Endothelial cell of umbilical vein (primary cell): ENCODE measurements around the gene CSAG3. TPM values are rescaled to one million over a fixed set of nuclear protein-coding genes. Genes with fewer than 3 reads are reported as not detected.
"Not testable (repeated sequence)": the region's sequence is repeated elsewhere in the genome, so short reads cannot be mapped to it uniquely, and the experiment has no call there.

ENCODE experiments used
- BruUV-seq: library from RNA; stranded (reverse); fragments of 400-500 nt; replicated peaks from 2 replicates; lab custom pipeline; 2021; lab: Mats Ljungman, UMichigan
- CTCF ChIA-PET: fragments of 300-600, 350-600 bp; sonication (Branson Sonifier 250); formaldehyde crosslinking; loops from one replicate; lab custom pipeline; 2021; ENCODE audit warnings: antibody characterized with exemption, inconsistent platforms; lab: Charles Lee
- POLR2A ChIA-PET: fragments of 300-600, 350-600 bp; sonication (Branson Sonifier 250); formaldehyde crosslinking; loops from one replicate; lab custom pipeline; 2021; ENCODE audit warnings: antibody characterized with exemption, inconsistent platforms; lab: Charles Lee
- DNase-seq: peaks from one replicate; pipeline ENCODE4 v3.0.0-alpha.2; 2011; ENCODE audit warnings: low read depth, low spot score
- FAIRE-seq: peaks from 2 replicates; lab custom pipeline; 2011; peaks lifted over from hg19 to GRCh38; lab: Jason Lieb, UNC
- H2AFZ ChIP-seq: 2 replicates; pipeline ENCODE4 v1.6.0; 2012; ENCODE audit warnings: low read depth, low read length, control low read depth, inconsistent platforms
- H3K27ac ChIP-seq: 2 replicates; pipeline ENCODE4 v1.5.1; 2011; ENCODE audit warnings: low read depth, mild to moderate bottlenecking, control low read depth, low read length, moderate library complexity; ENCODE audit not compliant: insufficient read depth
- H3K27me3 ChIP-seq, 2 experiments: 2 replicates each; pipeline versions ENCODE4 v1.6.0 to v1.6.1; 2011; ENCODE audit warnings: low read length in 2 of 2, mixed read lengths in 1 of 2; ENCODE audit not compliant: control insufficient read depth in 2 of 2, insufficient read depth in 2 of 2
- H3K36me3 ChIP-seq, 2 experiments: 2 replicates in 1 of 2; 3 replicates in 1 of 2; pipeline ENCODE4 v1.5.1; 2011; ENCODE audit warnings: low read length in 2 of 2, mild to moderate bottlenecking in 1 of 2, moderate library complexity in 1 of 2; ENCODE audit not compliant: control insufficient read depth in 2 of 2, insufficient read depth in 2 of 2; ENCODE audit errors: extremely low read depth in 1 of 2
- H3K4me1 ChIP-seq: 3 replicates; pipeline ENCODE4 v1.5.1; 2011; ENCODE audit warnings: mild to moderate bottlenecking, low read length; ENCODE audit not compliant: control insufficient read depth, insufficient read depth; ENCODE audit errors: extremely low read depth
- H3K4me2 ChIP-seq: 2 replicates; pipeline ENCODE4 v1.6.1; 2011; ENCODE audit warnings: low read length, control low read depth, mixed read lengths; ENCODE audit not compliant: insufficient read depth
- H3K4me3 ChIP-seq, 3 experiments: fragments of 200-600 bp in 1 of 3; sonication (generic), shearing (Covaris generic) in 1 of 3; replicated peaks in 1 of 3; 2 replicates each; pipeline ENCODE4 v1.5.1; 2011 to 2016; ENCODE audit warnings: control low read depth in 3 of 3, low read length in 3 of 3, mild to moderate bottlenecking in 2 of 3, inconsistent platforms in 1 of 3, low read depth in 1 of 3, moderate library complexity in 1 of 3; ENCODE audit not compliant: insufficient read depth in 1 of 3
- H3K79me2 ChIP-seq: 2 replicates; pipeline ENCODE4 v1.6.0; 2012; ENCODE audit warnings: low read length, inconsistent platforms; ENCODE audit not compliant: control insufficient read depth, insufficient read depth
- H3K9ac ChIP-seq: replicated peaks from 2 replicates; pipeline ENCODE3; 2011; ENCODE audit warnings: low read length, control low read depth; ENCODE audit not compliant: insufficient read depth; ENCODE audit errors: extremely low read depth
- H3K9me1 ChIP-seq: replicated peaks from 3 replicates; pipeline ENCODE4 v1.6.0; 2011; ENCODE audit warnings: mild to moderate bottlenecking, low read length; ENCODE audit not compliant: control insufficient read depth, insufficient read depth; ENCODE audit errors: extremely low read depth
- H3K9me3 ChIP-seq: replicated peaks from 2 replicates; pipeline ENCODE4 v1.5.1; 2012; ENCODE audit warnings: low read length, inconsistent platforms; ENCODE audit not compliant: control insufficient read depth, insufficient read depth
- H4K20me1 ChIP-seq: replicated peaks from 2 replicates; pipeline ENCODE3; 2011; ENCODE audit warnings: mild to moderate bottlenecking, low read length; ENCODE audit not compliant: control insufficient read depth, insufficient read depth; ENCODE audit errors: extremely low read depth
- CTCF ChIP-seq, 2 donors: IDR thresholded peaks; 1 replicate in 1 of 2; 2 replicates in 1 of 2; pipeline ENCODE4 v1.5.1; 2011; ENCODE audit warnings: low read length in 2 of 2, mild to moderate bottlenecking in 2 of 2, moderate library complexity in 2 of 2, control low read depth in 1 of 2, inconsistent platforms in 1 of 2, low read depth in 1 of 2; ENCODE audit not compliant: insufficient read depth in 1 of 2; ENCODE audit errors: extremely low read depth in 1 of 2
- EZH2 ChIP-seq: IDR thresholded peaks from 2 replicates; pipeline ENCODE4 v1.6.1; 2012; ENCODE audit warnings: borderline replicate concordance, low read depth, mild to moderate bottlenecking, moderate library complexity, low read length, inconsistent platforms; ENCODE audit not compliant: severe bottlenecking
- FOS ChIP-seq: IDR thresholded peaks from 2 replicates; pipeline ENCODE4 v1.6.1; 2011; ENCODE audit warnings: mild to moderate bottlenecking, low read length, moderate library complexity, borderline replicate concordance; ENCODE audit not compliant: insufficient read depth
- GATA2 ChIP-seq: IDR thresholded peaks from 2 replicates; pipeline ENCODE4 v1.7.0; 2011; ENCODE audit warnings: low read depth, mild to moderate bottlenecking, moderate library complexity, mixed read lengths, low read length; ENCODE audit not compliant: insufficient read length, insufficient read depth
- JUN ChIP-seq: IDR thresholded peaks from 2 replicates; pipeline ENCODE4 v1.6.1; 2011; ENCODE audit warnings: borderline replicate concordance, low read depth; ENCODE audit not compliant: insufficient read length, insufficient read depth
- MAX ChIP-seq: IDR thresholded peaks from 2 replicates; pipeline ENCODE4 v1.6.1; 2011; ENCODE audit not compliant: insufficient read depth, insufficient read length
- MYC ChIP-seq: IDR thresholded peaks from one replicate; pipeline ENCODE4 v1.6.1; 2011; ENCODE audit warnings: mild to moderate bottlenecking, low read depth, low read length
- POLR2A ChIP-seq: IDR thresholded peaks from 2 replicates; pipeline ENCODE4 v1.6.1; 2012; ENCODE audit warnings: low read depth, mild to moderate bottlenecking, control low read depth, low read length
- POLR2AphosphoS5 ChIP-seq: IDR thresholded peaks from 2 replicates; pipeline ENCODE4 v1.6.1; 2012; ENCODE audit warnings: low read depth, mild to moderate bottlenecking, control low read depth, low read length, moderate library complexity; ENCODE audit not compliant: insufficient read depth
- dilution Hi-C: fragments of 300-500 bp; cut with MboI; formaldehyde crosslinking; loops from one replicate; pipeline ENCODE4 v1.15.0; 2019; ENCODE audit warnings: low sequenced_read_pairs; ENCODE audit not compliant: extremely low pct_ligation_motif_present
- intact Hi-C: fragments of 100-400 bp; cut with micrococcal nuclease; formaldehyde crosslinking; loops from one replicate; pipeline ENCODE4 v1.10.0; 2022
- polyA plus RNA-seq, 4 experiments: library from polyadenylated mRNA; depleted of rRNA in 3 of 4; stranded (reverse) in 3 of 4; unstranded in 1 of 4; fragments of >200 nt; gene quantifications; 2 replicates each; pipeline versions ENCODE4 v1.2.1 to v1.2.3, GENCODE V29; 2011 to 2012; ENCODE audit warnings: missing spikeins in 1 of 4
- total RNA-seq: library from RNA; stranded (reverse); gene quantifications from 2 replicates; pipeline ENCODE4 v1.2.3, GENCODE V29; 2021

Gene CSAG3
- total and polyA plus RNA-seq, 2 donors (not counting 3 experiments of a cell fraction or from before 2014, with no cell fraction given), result not detected

- no peaks in the 10 kb centered on the region for H3K27me3 ChIP-seq
- DNase-seq (no peak), FAIRE-seq (no peak)
- ChIA-PET POLR2A (no interaction called here), CTCF (no interaction called here)
- dilution Hi-C loops (no loop called here), intact Hi-C loops (no loop called here)
- no peak overlapping the region for H3K9ac ChIP-seq
- no peak overlapping the region for H3K4me3 ChIP-seq
- no peaks in the 10 kb centered on the region for H3K36me3 ChIP-seq
- no peaks in the 10 kb centered on the region for H4K20me1 ChIP-seq
- H3K9me1 ChIP-seq, result no peaks in the 10 kb centered on the region
- no peaks in the 10 kb centered on the region for H3K4me1 ChIP-seq
- no peaks in the 10 kb centered on the region for H3K9me3 ChIP-seq
- H3K79me2 ChIP-seq, result no peaks in the 10 kb centered on the region
- no peak overlapping the region for H3K4me2 ChIP-seq
- BruUV-seq, result no TSS peak
- H2AFZ ChIP-seq, result no peak overlapping the region
- no peak for TF ChIP-seq MAX
- TF ChIP-seq CTCF (IDR thresholded peaks at IDR 0.05; ENCODE audit: extremely low read depth in 1 of 2, insufficient read depth in 1 of 2, low read depth in 1 of 2, low read length in 2 of 2), result no peak
- no peak for TF ChIP-seq GATA2
- no peak for TF ChIP-seq POLR2AphosphoS5
- no peak for TF ChIP-seq JUN
- no peak for TF ChIP-seq EZH2
- TF ChIP-seq POLR2A, result no peak
- TF ChIP-seq MYC, result no peak
- TF ChIP-seq FOS, result no peak
- H3K27ac ChIP-seq, result no peak overlapping the region
Measured at GRCh38 chrX:152735860-152736511, 23.0 kb upstream of the CSAG3 start.

- H3K36me3 ChIP-seq, CTCF ChIA-PET, H3K9me3 ChIP-seq, H3K9me1 ChIP-seq, DNase-seq, intact Hi-C loops, FAIRE-seq, H3K4me3 ChIP-seq, H2AFZ ChIP-seq, H3K27ac ChIP-seq, H4K20me1 ChIP-seq, H3K27me3 ChIP-seq, BruUV-seq, H3K4me1 ChIP-seq, dilution Hi-C loops, H3K4me2 ChIP-seq, POLR2A ChIA-PET, H3K79me2 ChIP-seq, H3K9ac ChIP-seq: not testable (repeated sequence)
Measured at GRCh38 chrX:152736528-152736927, 22.5 kb upstream of the CSAG3 start.
